CD4-positive, CD25-positive, alpha-beta regulatory T cell (primary cell): ENCODE data around the gene GLG1. TPM values are rescaled to one million over a fixed set of nuclear protein-coding genes. Genes with fewer than 3 reads are reported as not detected.

ENCODE experiments used
- ATAC-seq, 2 donors: fragments of 150-1000 bp; cut with Tn5 transposase; one replicate each; pipeline ENCODE4 v1.10.0; 2021; ENCODE audit warnings: low read depth in 2 of 2, moderate number of reproducible peaks in 2 of 2, moderate library complexity in 1 of 2
- DNase-seq, 3 donors: peaks; one replicate each; pipeline versions ENCODE4 v3.0.0 to v3.0.0-alpha.2; 2012 to 2022; ENCODE audit warnings: mixed read lengths in 1 of 3
- H3K27ac ChIP-seq: one replicate; pipeline ENCODE4 v1.7.0; 2013; ENCODE audit warnings: mild to moderate bottlenecking, low read length; ENCODE audit not compliant: insufficient read depth, poor library complexity, severe bottlenecking
- H3K27me3 ChIP-seq: one replicate; pipeline ENCODE4 v1.7.0; 2013; ENCODE audit warnings: low read length; ENCODE audit not compliant: control insufficient read depth, insufficient read depth
- H3K36me3 ChIP-seq: one replicate; pipeline ENCODE4 v1.7.0; 2013; ENCODE audit warnings: mild to moderate bottlenecking, low read length, moderate library complexity; ENCODE audit not compliant: control insufficient read depth, insufficient read depth
- H3K4me1 ChIP-seq: 2 replicates; pipeline ENCODE4 v1.7.0; 2013; ENCODE audit warnings: mild to moderate bottlenecking, low read length; ENCODE audit not compliant: insufficient read depth, control insufficient read depth, poor library complexity, severe bottlenecking
- H3K4me3 ChIP-seq: one replicate; pipeline ENCODE4 v1.7.0; 2013; ENCODE audit warnings: low read depth, mild to moderate bottlenecking, low read length, moderate library complexity
- H3K9me3 ChIP-seq, 2 experiments: 1 replicate in 1 of 2; 2 replicates in 1 of 2; pipeline ENCODE4 v1.7.0; 2013; ENCODE audit warnings: low read length in 2 of 2, mild to moderate bottlenecking in 1 of 2, moderate library complexity in 1 of 2; ENCODE audit not compliant: control insufficient read depth in 2 of 2
- H3K27ac Mint-ChIP-seq, 3 donors: one replicate each; pipeline ENCODE4 v1.8.0; 2020 to 2022; ENCODE audit warnings: mild to moderate bottlenecking in 3 of 3, mixed read lengths in 3 of 3, moderate library complexity in 2 of 3
- H3K27me3 Mint-ChIP-seq: one replicate; pipeline ENCODE4 v1.8.0; 2022; ENCODE audit warnings: mild to moderate bottlenecking, mixed read lengths
- H3K36me3 Mint-ChIP-seq: one replicate; pipeline ENCODE4 v1.8.0; 2020; ENCODE audit warnings: mixed read lengths
- H3K4me1 Mint-ChIP-seq, 4 donors: one replicate each; pipeline ENCODE4 v1.8.0; 2020 to 2022; ENCODE audit warnings: mixed read lengths in 4 of 4, mild to moderate bottlenecking in 1 of 4
- H3K4me3 Mint-ChIP-seq, 4 donors: one replicate each; pipeline ENCODE4 v1.8.0; 2020 to 2022; ENCODE audit warnings: mild to moderate bottlenecking in 4 of 4, mixed read lengths in 4 of 4, moderate library complexity in 3 of 4
- H3K9me3 Mint-ChIP-seq, 7 donors: one replicate each; pipeline ENCODE4 v1.8.0; 2020 to 2022; ENCODE audit warnings: mixed read lengths in 7 of 7, mild to moderate bottlenecking in 3 of 7, moderate library complexity in 2 of 7
- polyA plus RNA-seq, 4 donors: library from polyadenylated mRNA; unstranded; fragments of 300-500 nt; fragmentation: Illumina TruSeq; gene quantifications; one replicate each; pipeline ENCODE4 v1.2.3, GENCODE V29; 2021
- total RNA-seq: library from RNA; stranded (reverse); gene quantifications from one replicate; pipeline ENCODE4 v1.2.3, GENCODE V29; 2022

GLG1 gene
- total and polyA plus RNA-seq, 5 donors from 2014 or later, result 147 to 202 (median 153) TPM

DNA sequence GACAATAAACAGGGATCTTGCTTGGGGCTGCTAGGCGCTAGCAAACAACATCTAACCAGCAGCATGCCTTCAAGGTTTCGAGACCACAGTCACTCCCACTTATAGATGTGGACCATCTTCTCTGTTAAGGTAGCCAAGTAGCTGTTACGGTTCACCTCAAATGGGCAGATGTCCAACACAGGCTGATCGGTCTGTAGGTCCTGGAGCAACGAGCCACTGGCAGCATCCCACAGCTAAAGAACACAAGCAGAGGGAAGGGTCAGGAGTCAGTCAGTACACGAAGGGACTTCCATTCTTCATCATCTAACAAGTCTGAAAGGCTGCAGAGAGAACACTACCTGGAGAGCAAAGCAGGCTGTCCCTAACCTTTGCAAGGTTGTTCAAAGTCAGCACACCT lies 16.9 kb upstream of the GLG1 start:
- H3K4me1 ChIP-seq, result no peaks in the 10 kb centered on the region
- peak overlapping the region in 1 of 3 donors; percentile 22 for H3K27ac Mint-ChIP-seq

DNA sequence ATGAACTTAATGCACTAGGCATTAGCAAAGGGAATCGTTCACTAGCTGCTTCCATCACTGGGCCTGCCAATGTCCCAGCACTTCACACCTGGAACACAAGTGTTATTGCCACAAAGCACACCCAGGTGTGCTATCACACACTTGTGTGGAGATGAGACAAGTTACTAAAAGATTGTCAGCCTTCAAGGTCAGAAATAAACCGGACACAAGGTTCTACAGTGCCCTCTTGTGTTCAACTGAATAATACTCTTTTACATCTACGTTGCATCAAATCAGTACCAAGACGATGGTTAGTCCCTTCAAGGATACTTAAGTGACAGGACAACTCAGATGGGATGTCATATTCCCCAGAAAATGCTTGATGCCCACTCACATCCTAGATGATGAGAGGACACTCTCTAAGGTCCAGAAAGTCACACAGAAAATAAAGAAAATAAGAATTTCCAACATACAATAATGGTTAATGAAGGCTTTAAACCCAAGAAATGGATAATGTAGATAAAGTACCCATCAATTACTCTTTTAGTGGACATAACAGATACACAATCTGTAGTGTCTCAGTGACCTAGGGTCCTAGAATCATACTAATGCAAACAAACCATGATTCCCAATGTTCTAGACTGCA lies 16.4 kb upstream of the GLG1 start:
- no peaks in the 10 kb centered on the region for H3K4me1 ChIP-seq
- no peaks in the 10 kb centered on the region for H3K9me3 ChIP-seq
- DNase-seq (peak in 2 of 3 donors; percentile 54 to 74), ATAC-seq (peak; percentile 43 to 47)
- peak overlapping the region; percentile 22 to 90 (median 59) for H3K27ac Mint-ChIP-seq
- no peak overlapping the region for H3K4me3 Mint-ChIP-seq
- H3K4me3 ChIP-seq, result no peak overlapping the region
- no peak overlapping the region for H3K27ac ChIP-seq
- no peaks in the 10 kb centered on the region for H3K9me3 Mint-ChIP-seq
- H3K27me3 Mint-ChIP-seq, result no peaks in the 10 kb centered on the region
- no peaks in the 10 kb centered on the region for H3K27me3 ChIP-seq
- peaks cover 65% of the 10 kb centered on the region for H3K36me3 ChIP-seq
- H3K36me3 Mint-ChIP-seq, result peaks cover 30% of the 10 kb centered on the region
- H3K4me1 Mint-ChIP-seq, result peaks cover 6 to 18% (median 14%) of the 10 kb centered on the region in 4 donors

More for the DNA sequence above, 16.9 kb upstream of the GLG1 start:
- Mint-ChIP-seq H3K4me3 (no peak overlapping the region), H3K27me3 (no peaks in the 10 kb centered on the region), H3K36me3 (peaks cover 31% of the 10 kb centered on the region), H3K9me3 (no peaks in the 10 kb centered on the region), H3K4me1 (peaks cover 6 to 19% (median 14%) of the 10 kb centered on the region in 4 donors)
- no peaks in the 10 kb centered on the region for H3K9me3 ChIP-seq
- no peak overlapping the region for H3K27ac ChIP-seq
- H3K27me3 ChIP-seq, result no peaks in the 10 kb centered on the region
- DNase-seq (no peak), ATAC-seq (no peak)
- no peak overlapping the region for H3K4me3 ChIP-seq
- peaks cover 70% of the 10 kb centered on the region for H3K36me3 ChIP-seq

DNA sequence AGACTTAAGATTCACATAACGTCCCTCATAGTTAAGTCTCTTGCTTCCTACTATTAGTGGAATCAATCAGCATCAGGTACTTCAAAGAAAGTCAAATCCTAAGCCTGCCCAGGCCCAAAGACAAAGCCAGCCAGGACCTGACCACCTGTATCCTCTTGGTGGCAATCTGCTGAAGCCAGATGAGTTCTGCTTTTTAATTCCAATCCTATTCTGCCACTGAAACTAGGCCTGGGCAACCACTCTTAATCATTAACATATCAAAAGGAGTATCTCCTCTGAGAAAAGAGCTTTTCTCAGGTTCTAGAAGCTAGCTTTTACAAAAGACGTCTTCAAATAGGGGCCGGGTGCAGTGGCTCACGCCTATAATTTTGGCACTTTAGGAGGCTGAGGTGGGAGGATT lies 15.1 kb upstream of the GLG1 start:
- no peak overlapping the region for H3K27ac ChIP-seq
- H3K36me3 Mint-ChIP-seq, result peaks cover 26% of the 10 kb centered on the region
- DNase-seq (no peak), ATAC-seq (no peak)
- H3K27me3 Mint-ChIP-seq, result no peaks in the 10 kb centered on the region
- no peak overlapping the region for H3K27ac Mint-ChIP-seq
- no peaks in the 10 kb centered on the region for H3K9me3 Mint-ChIP-seq
- H3K36me3 ChIP-seq, result peaks cover 54% of the 10 kb centered on the region
- no peak overlapping the region for H3K4me3 Mint-ChIP-seq
- H3K27me3 ChIP-seq, result no peaks in the 10 kb centered on the region
- H3K4me1 Mint-ChIP-seq, result peaks cover 3 to 22% (median 11%) of the 10 kb centered on the region in 4 donors
- no peaks in the 10 kb centered on the region for H3K9me3 ChIP-seq
- H3K4me3 ChIP-seq, result no peak overlapping the region
- H3K4me1 ChIP-seq, result no peaks in the 10 kb centered on the region

DNA sequence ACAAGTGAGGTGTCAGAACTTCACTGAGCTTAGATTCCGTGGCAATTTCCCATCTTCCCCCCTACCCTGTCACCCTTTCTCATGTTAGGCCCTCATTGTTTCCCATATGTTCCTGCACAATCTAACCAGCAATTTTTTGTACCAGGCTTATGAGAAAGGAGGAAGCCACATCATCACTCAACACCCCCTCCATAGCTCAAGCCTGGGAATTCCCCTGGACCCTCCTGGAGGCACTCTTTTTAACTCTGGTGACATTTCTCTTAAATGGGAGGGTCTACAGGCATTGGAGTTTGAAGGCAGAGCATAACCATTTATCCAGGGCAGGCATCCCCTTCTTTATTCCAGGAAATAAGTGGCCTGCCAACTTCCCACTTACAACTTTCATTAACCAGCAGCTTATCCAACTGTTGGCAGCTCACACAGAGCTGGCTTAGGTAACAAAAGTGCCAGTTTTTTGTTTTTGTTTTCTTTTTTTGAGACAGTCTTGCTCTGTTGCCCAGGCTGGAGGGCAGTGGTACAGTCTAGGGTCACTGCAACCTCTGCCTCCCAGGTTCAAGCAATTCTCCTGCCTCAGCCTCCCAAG lies 10.4 kb upstream of the GLG1 start:
- H3K9me3 ChIP-seq, result no peaks in the 10 kb centered on the region
- H3K4me1 ChIP-seq, result no peaks in the 10 kb centered on the region
- H3K4me3 Mint-ChIP-seq, result no peak overlapping the region
- no peaks in the 10 kb centered on the region for H3K9me3 Mint-ChIP-seq
- H3K27ac Mint-ChIP-seq, result peak overlapping the region in 1 of 3 donors; percentile 38
- H3K4me3 ChIP-seq, result no peak overlapping the region
- peaks cover 12% of the 10 kb centered on the region for H3K36me3 Mint-ChIP-seq
- ATAC-seq (no peak), DNase-seq (no peak)
- no peaks in the 10 kb centered on the region for H3K27me3 Mint-ChIP-seq
- H3K27me3 ChIP-seq, result no peaks in the 10 kb centered on the region
- peaks cover 0 to 5% (median 3%) of the 10 kb centered on the region in 4 donors for H3K4me1 Mint-ChIP-seq
- no peak overlapping the region for H3K27ac ChIP-seq
- H3K36me3 ChIP-seq, result peaks cover 16% of the 10 kb centered on the region

DNA sequence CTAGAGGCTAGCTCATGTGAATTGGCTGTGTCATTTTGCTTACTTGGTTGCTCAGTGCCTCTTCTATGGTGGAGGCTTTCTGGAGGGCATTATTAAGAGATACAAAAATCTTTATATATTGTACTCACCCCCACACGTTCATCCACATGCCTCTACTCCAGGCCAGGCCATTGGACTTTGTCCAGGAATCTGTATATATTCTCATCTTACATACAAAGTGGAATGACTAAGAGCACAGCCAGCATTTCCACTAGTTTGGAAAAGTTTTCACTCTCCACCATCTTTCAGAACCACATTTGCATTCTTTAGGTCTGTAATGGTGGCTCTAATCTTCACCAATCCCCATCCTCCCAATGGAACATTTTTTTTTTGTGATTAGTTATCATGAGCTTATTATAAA lies 4.8 kb upstream of the GLG1 start:
- peaks cover 6 to 23% (median 11%) of the 10 kb centered on the region in 4 donors for H3K4me1 Mint-ChIP-seq
- H3K36me3 Mint-ChIP-seq, result peaks cover 4% of the 10 kb centered on the region
- Histone ChIP-seq H3K4me1 (peaks cover 19% of the 10 kb centered on the region), H3K27ac (no peak overlapping the region), H3K27me3 (no peaks in the 10 kb centered on the region), H3K9me3 (no peaks in the 10 kb centered on the region), H3K36me3 (peaks cover 2% of the 10 kb centered on the region), H3K4me3 (no peak overlapping the region)
- H3K27ac Mint-ChIP-seq, result no peak overlapping the region
- H3K9me3 Mint-ChIP-seq, result no peaks in the 10 kb centered on the region
- H3K4me3 Mint-ChIP-seq, result peak overlapping the region in 1 of 4 donors; percentile 68
- H3K27me3 Mint-ChIP-seq, result no peaks in the 10 kb centered on the region
- ATAC-seq, result no peak
- no peak for DNase-seq

DNA sequence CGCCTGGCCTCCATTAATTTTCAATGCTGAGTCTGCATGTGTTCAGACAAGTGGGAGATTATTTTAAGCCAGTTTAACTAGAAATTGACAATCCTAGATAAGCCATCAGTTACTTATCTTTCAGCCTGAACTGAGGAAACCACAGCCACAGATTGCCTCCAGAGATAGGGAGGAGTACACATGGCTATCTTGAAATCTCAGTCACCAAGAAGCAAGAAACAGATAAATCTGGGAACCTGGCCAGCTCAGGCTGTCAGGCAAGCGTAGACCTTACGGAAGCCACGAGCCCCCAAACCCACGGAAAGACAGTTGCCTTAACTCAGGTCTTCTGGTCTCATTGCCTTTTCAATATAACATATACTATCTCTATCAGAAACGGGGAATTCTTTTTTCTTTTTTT lies 2.0 kb upstream of the GLG1 start:
- H3K36me3 ChIP-seq, result no peaks in the 10 kb centered on the region
- ATAC-seq (no peak), DNase-seq (peak; percentile 23 to 37 (median 29))
- H3K27ac ChIP-seq, result no peak overlapping the region
- Mint-ChIP-seq H3K27ac (peak overlapping the region; percentile 26 to 83 (median 69)), H3K9me3 (no peaks in the 10 kb centered on the region), H3K4me3 (peak overlapping the region; percentile 44 to 81 (median 60)), H3K27me3 (no peaks in the 10 kb centered on the region), H3K36me3 (no peaks in the 10 kb centered on the region), H3K4me1 (peaks cover 17 to 44% (median 29%) of the 10 kb centered on the region in 4 donors)
- H3K4me1 ChIP-seq, result peaks cover 43% of the 10 kb centered on the region
- H3K27me3 ChIP-seq, result no peaks in the 10 kb centered on the region
- no peaks in the 10 kb centered on the region for H3K9me3 ChIP-seq
- H3K4me3 ChIP-seq, result peak overlapping the region; percentile 32

DNA sequence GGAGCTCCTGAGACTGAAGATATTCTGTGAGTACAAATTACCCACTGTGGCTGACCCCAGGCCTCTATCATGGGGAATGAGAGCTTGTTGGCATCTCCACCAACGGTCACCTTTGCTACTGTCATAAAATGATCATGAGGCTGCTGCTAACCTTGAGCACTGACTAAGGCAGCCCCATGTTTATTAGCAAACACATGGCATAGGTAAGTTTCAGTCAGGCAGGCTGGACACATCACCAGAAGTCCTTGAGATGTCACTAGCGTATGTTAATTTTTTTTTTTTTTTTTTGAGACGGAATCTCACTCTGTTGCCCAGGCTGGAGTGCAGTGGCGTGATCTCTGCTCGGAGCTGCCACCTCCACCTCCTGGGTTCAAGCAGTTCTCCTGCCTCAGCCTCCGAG lies 1.5 kb upstream of the GLG1 start:
- H3K9me3 Mint-ChIP-seq, result no peaks in the 10 kb centered on the region
- H3K4me1 ChIP-seq, result peaks cover 48% of the 10 kb centered on the region
- H3K4me3 Mint-ChIP-seq, result peak overlapping the region; percentile 44 to 89 (median 60)
- H3K27ac Mint-ChIP-seq, result peak overlapping the region in 1 of 3 donors; percentile 83
- ATAC-seq (no peak), DNase-seq (no peak)
- no peaks in the 10 kb centered on the region for H3K27me3 ChIP-seq
- H3K27ac ChIP-seq, result no peak overlapping the region
- no peaks in the 10 kb centered on the region for H3K9me3 ChIP-seq
- no peaks in the 10 kb centered on the region for H3K27me3 Mint-ChIP-seq
- no peaks in the 10 kb centered on the region for H3K36me3 ChIP-seq
- peaks cover 22 to 50% (median 34%) of the 10 kb centered on the region in 4 donors for H3K4me1 Mint-ChIP-seq
- peak overlapping the region; percentile 91 for H3K4me3 ChIP-seq
- H3K36me3 Mint-ChIP-seq, result no peaks in the 10 kb centered on the region

DNA sequence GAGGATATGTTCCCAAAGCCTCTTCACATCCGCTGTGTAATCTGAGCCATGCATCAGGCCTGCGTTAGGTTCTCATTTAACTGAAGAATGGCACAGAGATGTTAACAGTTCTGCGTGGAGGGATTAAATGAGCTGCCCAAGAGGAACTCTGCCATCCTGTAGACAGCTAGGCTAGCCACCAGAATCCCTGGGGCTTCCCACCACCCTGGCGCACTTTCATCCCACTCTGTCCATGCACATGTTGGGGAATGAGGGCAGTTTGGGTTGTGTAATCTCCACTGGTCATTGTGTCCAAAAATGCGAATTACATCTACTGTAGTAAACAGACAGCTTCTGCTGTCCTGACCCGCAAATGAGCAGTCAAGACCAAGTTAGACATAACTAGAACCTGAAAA lies 1.0 kb upstream of the GLG1 start:
- Histone ChIP-seq H3K4me1 (peaks cover 52% of the 10 kb centered on the region), H3K27ac (peak overlapping the region; percentile 92), H3K4me3 (peak overlapping the region; percentile 91), H3K27me3 (no peaks in the 10 kb centered on the region), H3K9me3 (no peaks in the 10 kb centered on the region), H3K36me3 (no peaks in the 10 kb centered on the region)
- DNase-seq (no peak), ATAC-seq (no peak)
- Mint-ChIP-seq H3K4me1 (peaks cover 23 to 54% (median 37%) of the 10 kb centered on the region in 4 donors), H3K27ac (peak overlapping the region in 2 of 3 donors; percentile 67 to 94), H3K4me3 (peak overlapping the region in 3 of 4 donors; percentile 89 to 96 (median 93)), H3K27me3 (no peaks in the 10 kb centered on the region), H3K36me3 (no peaks in the 10 kb centered on the region), H3K9me3 (no peaks in the 10 kb centered on the region)
